Esophagus muscularis mucosa (tissue), 4 donors: ENCODE measurements around the gene AGTRAP.

Source experiments
- EP300 ChIP-seq: sonication (generic); formaldehyde crosslinking; IDR thresholded peaks from one replicate; pipeline ENCODE4 v1.6.1; 2017; ENCODE audit warnings: antibody characterized with exemption
- POLR2A ChIP-seq: fragments of 450-650 bp; IDR thresholded peaks from one replicate; pipeline ENCODE4 v1.6.1; 2017; ENCODE audit warnings: antibody characterized with exemption, moderate library complexity, mild to moderate bottlenecking, low read depth
- TF ChIP-seq, protein P1 (sequence below), 3 experiments: fragments of 200-600 bp in 2 of 3; fragments of 450-650 bp in 1 of 3; sonication (generic) in 2 of 3; IDR thresholded peaks; one replicate each; pipeline ENCODE4 v1.5.1; 2017 to 2019; ENCODE audit warnings: antibody characterized with exemption in 3 of 3, mild to moderate bottlenecking in 2 of 3, moderate library complexity in 1 of 3

DNA sequence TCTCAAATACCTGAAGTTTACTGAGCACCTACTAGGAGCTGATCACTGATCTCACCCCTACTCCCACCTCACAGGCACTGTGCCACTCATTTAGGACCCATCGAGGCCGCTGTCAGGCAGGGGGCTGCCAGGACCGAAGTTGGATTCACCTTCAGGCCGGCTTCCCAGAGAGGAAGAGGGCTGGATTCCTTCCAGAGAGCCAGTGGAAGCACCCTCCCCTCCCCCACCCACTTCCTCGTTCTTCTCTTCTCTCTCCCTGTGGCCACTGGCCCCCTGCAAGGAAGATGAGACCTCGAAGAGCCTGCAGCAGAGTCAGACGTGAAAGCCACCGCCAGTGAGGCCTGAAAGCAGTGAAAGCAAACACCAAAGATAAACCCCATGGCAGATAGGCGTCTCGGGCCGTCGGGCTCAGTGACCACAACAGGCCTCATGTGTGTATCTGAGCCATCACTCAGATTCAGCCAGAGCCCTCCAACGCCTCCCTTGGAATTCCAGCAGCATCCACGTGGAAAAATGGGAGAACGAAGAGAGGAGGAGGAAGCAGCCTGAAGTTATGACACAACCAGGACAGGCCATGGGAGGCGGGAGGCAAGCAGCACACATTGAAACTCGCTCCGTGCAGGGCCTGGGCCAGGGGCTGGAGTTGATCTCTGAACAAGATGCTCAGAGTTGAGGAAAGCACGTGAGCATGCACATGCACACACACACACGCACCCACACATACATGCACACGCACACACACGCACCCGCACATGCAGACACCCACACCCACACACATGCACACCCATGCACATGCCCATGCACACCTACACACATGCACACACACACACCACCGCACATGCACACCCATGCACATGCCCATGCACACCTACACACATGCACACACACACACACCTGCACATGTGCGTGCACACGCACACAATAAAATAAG lies 6.2 kb upstream of the AGTRAP start:
- TF ChIP-seq, protein P1, sequence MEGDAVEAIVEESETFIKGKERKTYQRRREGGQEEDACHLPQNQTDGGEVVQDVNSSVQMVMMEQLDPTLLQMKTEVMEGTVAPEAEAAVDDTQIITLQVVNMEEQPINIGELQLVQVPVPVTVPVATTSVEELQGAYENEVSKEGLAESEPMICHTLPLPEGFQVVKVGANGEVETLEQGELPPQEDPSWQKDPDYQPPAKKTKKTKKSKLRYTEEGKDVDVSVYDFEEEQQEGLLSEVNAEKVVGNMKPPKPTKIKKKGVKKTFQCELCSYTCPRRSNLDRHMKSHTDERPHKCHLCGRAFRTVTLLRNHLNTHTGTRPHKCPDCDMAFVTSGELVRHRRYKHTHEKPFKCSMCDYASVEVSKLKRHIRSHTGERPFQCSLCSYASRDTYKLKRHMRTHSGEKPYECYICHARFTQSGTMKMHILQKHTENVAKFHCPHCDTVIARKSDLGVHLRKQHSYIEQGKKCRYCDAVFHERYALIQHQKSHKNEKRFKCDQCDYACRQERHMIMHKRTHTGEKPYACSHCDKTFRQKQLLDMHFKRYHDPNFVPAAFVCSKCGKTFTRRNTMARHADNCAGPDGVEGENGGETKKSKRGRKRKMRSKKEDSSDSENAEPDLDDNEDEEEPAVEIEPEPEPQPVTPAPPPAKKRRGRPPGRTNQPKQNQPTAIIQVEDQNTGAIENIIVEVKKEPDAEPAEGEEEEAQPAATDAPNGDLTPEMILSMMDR (IDR thresholded peaks at IDR 0.05) = no peak
- TF ChIP-seq POLR2A = no peak
- TF ChIP-seq EP300 = no peak
